Activated CD8-positive, alpha-beta T cell treated with anti-CD3 and anti-CD28 coated beads for 36 hours (primary cell): ENCODE results near the gene RCSD1. TPM values are rescaled to one million over a fixed set of nuclear protein-coding genes. Genes with fewer than 3 reads are reported as not detected.
"Not testable (repeated sequence)": the region's sequence is repeated elsewhere in the genome, so short reads cannot be mapped to it uniquely, and the experiment has no call there.

Source experiments
- ATAC-seq: fragments of 200-7000 bp; cut with Tn5 transposase; one replicate; pipeline ENCODE4 v1.10.0; 2021; ENCODE audit warnings: mild to moderate bottlenecking, moderate library complexity
- CTCF ChIA-PET: fragments of 350-600 bp; sonication (Branson Sonifier 250); formaldehyde crosslinking; loops from one replicate; lab custom pipeline; 2021; ENCODE audit warnings: antibody characterized with exemption; lab: Charles Lee
- POLR2A ChIA-PET: fragments of 350-600 bp; sonication (Branson Sonifier 250); formaldehyde crosslinking; loops from one replicate; lab custom pipeline; 2021; ENCODE audit warnings: antibody characterized with exemption; lab: Charles Lee
- DNase-seq: peaks from one replicate; pipeline ENCODE4 v3.0.0-alpha.2; 2020
- H3K27ac Mint-ChIP-seq: one replicate; pipeline ENCODE4 v1.8.0; 2021; ENCODE audit warnings: mild to moderate bottlenecking, mixed read lengths
- H3K27me3 Mint-ChIP-seq: one replicate; pipeline ENCODE4 v1.8.0; 2021; ENCODE audit warnings: mixed read lengths
- H3K36me3 Mint-ChIP-seq: one replicate; pipeline ENCODE4 v1.8.0; 2021; ENCODE audit warnings: low read depth, mixed read lengths
- H3K4me1 Mint-ChIP-seq: one replicate; pipeline ENCODE4 v1.8.0; 2021; ENCODE audit warnings: low read depth, mixed read lengths
- H3K4me3 Mint-ChIP-seq: one replicate; pipeline ENCODE4 v1.8.0; 2021; ENCODE audit warnings: mild to moderate bottlenecking, moderate library complexity, mixed read lengths
- H3K9me3 Mint-ChIP-seq: one replicate; pipeline ENCODE4 v1.8.0; 2021; ENCODE audit warnings: mixed read lengths
- CTCF ChIP-seq: fragments of 200-600 bp; IDR thresholded peaks from one replicate; pipeline ENCODE4 v1.8.0; 2022; ENCODE audit warnings: antibody characterized with exemption, mild to moderate bottlenecking
- intact Hi-C: fragments of 100-400 bp; cut with micrococcal nuclease; formaldehyde crosslinking; loops from one replicate; pipeline ENCODE4 v1.10.0; 2022
- total RNA-seq, 2 experiments: library from RNA; stranded (reverse); gene quantifications; one replicate each; pipeline ENCODE4 v1.2.3, GENCODE V29; 2021

The RCSD1 gene
- total RNA-seq, 2 experiments from 2014 or later: 66.4 to 67.9 TPM

DNA sequence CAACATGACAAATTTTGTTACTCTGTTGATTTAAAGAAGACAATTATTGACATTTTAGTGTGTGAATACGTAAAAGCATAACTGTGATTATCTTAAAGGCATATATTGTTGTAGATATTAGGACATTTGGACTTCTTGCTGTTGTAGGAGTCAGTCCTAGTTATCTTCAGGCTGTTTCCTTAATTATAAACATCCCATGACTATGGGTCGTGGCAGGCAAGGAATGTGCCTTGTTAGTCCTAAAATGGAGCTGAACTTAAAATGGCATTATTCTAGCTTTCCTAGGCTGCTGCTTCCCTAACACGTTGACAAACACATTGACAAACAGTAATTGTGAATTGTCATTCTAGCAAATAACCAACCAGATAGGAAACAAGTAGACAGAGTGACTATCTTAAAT, 87.3 kb downstream of the RCSD1 start:
- peaks cover 8% of the 10 kb centered on the region for H3K36me3 Mint-ChIP-seq
- CTCF ChIA-PET: interaction anchor here (1.5 to 3.4 kb wide), 2 partner anchors 86 to 117 kb away, joined by 4 to 13 read pairs; no protein-coding TSS in a partner anchor
- H3K4me1 Mint-ChIP-seq: peaks cover 32% of the 10 kb centered on the region
- H3K9me3 Mint-ChIP-seq: no peaks in the 10 kb centered on the region
- TF ChIP-seq CTCF: no peak
- intact Hi-C loops: loop anchor here (10.0 kb wide), 2 partner anchors 217 to 367 kb away; partner anchors contain the start of genes DCAF6 and MPC2
- DNase-seq (no peak), ATAC-seq (no peak)
- peaks cover 6% of the 10 kb centered on the region for H3K27me3 Mint-ChIP-seq
- peak overlapping the region; percentile 90 for H3K4me3 Mint-ChIP-seq
- no peak overlapping the region for H3K27ac Mint-ChIP-seq
- POLR2A ChIA-PET: interaction anchor here (1.1 to 2.1 kb wide), 2 partner anchors 219 to 863 kb away, joined by 3 to 5 read pairs; partner anchors contain the start of genes DCAF6 and MPC2

- H3K4me3 Mint-ChIP-seq: no peak overlapping the region
- DNase-seq (no peak), ATAC-seq (no peak)
- TF ChIP-seq CTCF: no peak
- no peaks in the 10 kb centered on the region for H3K9me3 Mint-ChIP-seq
- peaks cover 6% of the 10 kb centered on the region for H3K27me3 Mint-ChIP-seq
- H3K36me3 Mint-ChIP-seq: peaks cover 8% of the 10 kb centered on the region
- POLR2A ChIA-PET: no interaction called here
- H3K4me1 Mint-ChIP-seq: peaks cover 38% of the 10 kb centered on the region
- intact Hi-C loops: loop anchor here (10.0 kb wide), 2 partner anchors 216 to 366 kb away; partner anchors contain the start of genes DCAF6 and MPC2
- no peak overlapping the region for H3K27ac Mint-ChIP-seq
- CTCF ChIA-PET: interaction anchor here (0.6 to 3.4 kb wide), 2 partner anchors 84 to 85 kb away, joined by 3 to 13 read pairs; no protein-coding TSS in a partner anchor
Observed at GRCh38 chr1:167718914-167719691, 89.1 kb downstream of the RCSD1 start.

DNA sequence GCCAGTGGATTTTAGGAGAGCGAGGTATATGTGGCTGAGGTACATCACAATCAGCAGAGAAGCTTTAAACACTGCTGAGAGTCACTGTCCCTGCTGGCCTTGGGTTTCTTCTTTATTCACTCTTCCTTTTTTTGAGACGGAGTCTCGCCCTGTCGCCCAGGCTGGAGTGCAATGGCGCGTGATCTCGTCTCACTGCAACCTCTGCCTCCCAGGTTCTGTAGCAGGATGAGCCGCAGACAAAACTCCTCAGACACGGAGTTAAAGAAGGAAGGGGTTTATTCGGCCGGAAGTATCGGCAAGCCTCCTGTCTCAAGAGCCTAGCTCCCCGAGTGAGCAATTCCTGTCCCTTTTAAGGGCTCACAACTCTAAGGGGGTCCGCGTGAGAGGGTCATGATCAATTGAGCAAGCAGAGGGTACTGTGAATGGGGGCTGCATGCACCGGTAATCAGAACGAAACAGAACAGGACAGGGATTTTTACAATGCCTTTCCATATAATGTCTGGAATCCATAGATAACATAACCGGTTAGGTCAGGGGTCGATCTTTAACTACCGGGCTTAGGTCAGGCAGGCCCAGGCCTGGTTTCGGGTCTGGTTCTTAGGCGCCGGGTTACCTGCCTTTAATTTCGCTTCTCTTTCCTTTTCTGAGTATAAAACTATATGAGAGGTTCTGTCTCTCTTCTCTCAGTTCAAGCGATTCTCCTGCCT, 89.8 kb downstream of the RCSD1 start:
- CTCF ChIA-PET: not testable (repeated sequence)

DNA sequence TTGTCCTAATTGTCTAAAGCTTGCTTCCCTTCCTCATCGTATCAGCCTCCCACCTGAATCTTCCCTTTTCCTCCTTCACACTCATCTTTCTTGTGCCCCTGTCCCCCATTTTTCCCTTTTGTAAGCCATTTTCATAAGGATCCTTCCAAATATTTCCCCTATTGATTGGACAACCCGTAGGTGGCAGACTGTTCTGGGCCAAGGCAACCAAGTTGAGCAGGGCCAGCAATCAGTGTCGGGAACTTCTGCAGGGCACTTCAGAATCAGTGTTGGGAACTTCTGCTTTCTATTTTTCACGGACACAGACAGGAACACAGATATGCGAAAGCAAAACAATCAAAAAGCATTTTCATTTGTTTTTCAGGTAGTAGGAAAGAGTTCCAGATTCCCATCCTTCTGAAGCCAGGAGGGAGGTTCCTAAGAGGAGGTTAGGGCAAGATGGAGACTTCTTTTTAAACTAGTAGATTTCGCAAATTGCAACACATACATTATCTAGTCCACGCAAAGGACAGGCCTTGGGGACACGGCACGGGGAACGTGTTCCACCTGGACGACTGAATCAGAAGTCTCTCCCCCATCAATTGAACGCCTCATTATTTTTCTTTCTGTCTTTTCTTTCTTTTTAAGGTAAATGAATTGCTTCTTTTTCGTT, 91.1 kb downstream of the RCSD1 start:
- POLR2A ChIA-PET: no interaction called here
- peaks cover 5% of the 10 kb centered on the region for H3K36me3 Mint-ChIP-seq
- peak overlapping the region; percentile 47 for H3K27ac Mint-ChIP-seq
- no peaks in the 10 kb centered on the region for H3K9me3 Mint-ChIP-seq
- no peak for TF ChIP-seq CTCF
- intact Hi-C loops: no loop called here
- no peak for DNase-seq
- CTCF ChIA-PET: interaction anchor here (0.8 kb wide), 1 partner anchor 12 kb away, joined by 3 read pairs; no protein-coding TSS in a partner anchor
- H3K27me3 Mint-ChIP-seq: no peaks in the 10 kb centered on the region
- ATAC-seq: no peak
- H3K4me1 Mint-ChIP-seq: peaks cover 46% of the 10 kb centered on the region
- H3K4me3 Mint-ChIP-seq: peak overlapping the region; percentile 85

More for the DNA sequence above, 89.8 kb downstream of the RCSD1 start:
- H3K9me3 Mint-ChIP-seq, H3K4me3 Mint-ChIP-seq, H3K27me3 Mint-ChIP-seq, H3K27ac Mint-ChIP-seq, ATAC-seq, DNase-seq, H3K36me3 Mint-ChIP-seq: not testable (repeated sequence)
- intact Hi-C loops: loop anchor here (10.0 kb wide), 2 partner anchors 215 to 365 kb away; partner anchors contain the start of genes DCAF6 and MPC2
- POLR2A ChIA-PET: interaction anchor here (0.5 kb wide), 1 partner anchor 83 kb away, joined by 3 read pairs; no protein-coding TSS in a partner anchor
- peaks cover 43% of the 10 kb centered on the region for H3K4me1 Mint-ChIP-seq
